Kidney epithelial cell (primary cell): ENCODE data around the gene ZG16B. TPM values are rescaled to one million over a fixed set of nuclear protein-coding genes. Genes with fewer than 3 reads are reported as not detected.

Experiments used
- DNase-seq: peaks from one replicate; pipeline ENCODE4 v3.0.0-alpha.2; 2010; ENCODE audit warnings: low read depth
- H3K27me3 ChIP-seq: 2 replicates; pipeline ENCODE4 v1.6.0; 2011; ENCODE audit warnings: low read length; ENCODE audit not compliant: control insufficient read depth, insufficient read depth
- H3K36me3 ChIP-seq: 2 replicates; pipeline ENCODE4 v1.5.1; 2011; ENCODE audit warnings: low read length; ENCODE audit not compliant: control insufficient read depth, insufficient read depth
- H3K4me3 ChIP-seq: 2 replicates; pipeline ENCODE4 v1.5.1; 2011; ENCODE audit warnings: low read depth, mild to moderate bottlenecking, control low read depth, low read length
- CTCF ChIP-seq: IDR thresholded peaks from 2 replicates; pipeline ENCODE4 v1.5.1; 2011; ENCODE audit warnings: mild to moderate bottlenecking, moderate library complexity, low read length, control low read depth, inconsistent platforms; ENCODE audit not compliant: insufficient read depth, poor library complexity, severe bottlenecking
- total RNA-seq: library from RNA; depleted of rRNA; stranded (reverse); fragments of >200 nt; gene quantifications from 2 replicates; pipeline ENCODE4 v1.2.3, GENCODE V29; 2015

ZG16B gene
- total RNA-seq, 1 donor from 2014 or later: 1.1 TPM

- H3K27me3 ChIP-seq: peaks cover 2% of the 10 kb centered on the region
- no peak for TF ChIP-seq CTCF
These were observed 2.1 kb upstream of the ZG16B start for GRCh38 chr16:2827831-2828520.

GRCh38 chr16:2828521-2828840 is 1.6 kb upstream of the ZG16B start:
- H3K27me3 ChIP-seq: peaks cover 2% of the 10 kb centered on the region

More at GRCh38 chr16:2827831-2828520, 2.1 kb upstream of the ZG16B start:
- no peaks in the 10 kb centered on the region for H3K36me3 ChIP-seq
- H3K4me3 ChIP-seq: no peak overlapping the region
- DNase-seq: no peak

GRCh38 chr16:2828876-2829430 is 1.1 kb upstream of the ZG16B start:
- peaks cover 2% of the 10 kb centered on the region for H3K27me3 ChIP-seq
- no peaks in the 10 kb centered on the region for H3K36me3 ChIP-seq
- no peak for TF ChIP-seq CTCF
- no peak overlapping the region for H3K4me3 ChIP-seq
- DNase-seq: no peak

More at GRCh38 chr16:2828521-2828840, 1.6 kb upstream of the ZG16B start:
- no peak overlapping the region for H3K4me3 ChIP-seq
- no peaks in the 10 kb centered on the region for H3K36me3 ChIP-seq
- no peak for TF ChIP-seq CTCF
- no peak for DNase-seq

GRCh38 chr16:2830355-2830695 is 222 bp downstream of the ZG16B start:
- H3K36me3 ChIP-seq: no peaks in the 10 kb centered on the region
- peaks cover 2% of the 10 kb centered on the region for H3K27me3 ChIP-seq
- H3K4me3 ChIP-seq: no peak overlapping the region
- DNase-seq: no peak
- TF ChIP-seq CTCF: no peak

- no peak for DNase-seq
- TF ChIP-seq CTCF: no peak
- peaks cover 2% of the 10 kb centered on the region for H3K27me3 ChIP-seq
- no peaks in the 10 kb centered on the region for H3K36me3 ChIP-seq
- H3K4me3 ChIP-seq: no peak overlapping the region
These were observed 1.1 kb downstream of the ZG16B start for GRCh38 chr16:2831203-2831602.

GRCh38 chr16:2833776-2834175 is 3.7 kb downstream of the ZG16B start:
- no peak overlapping the region for H3K4me3 ChIP-seq
- H3K36me3 ChIP-seq: no peaks in the 10 kb centered on the region
- TF ChIP-seq CTCF: no peak
- no peaks in the 10 kb centered on the region for H3K27me3 ChIP-seq
- DNase-seq: no peak
